NCI-H146 treated with DMSO at 0.1 percent for 48 hours (cell line): ENCODE data around the gene FYN.
"Not testable (repeated sequence)": the region's sequence is repeated elsewhere in the genome, so short reads cannot be mapped to it uniquely, and the experiment has no call there.

Experiments used
- DNase-seq: peaks from one replicate; lab custom pipeline; 2025; ENCODE audit not compliant: unreplicated experiment; lab: John Stamatoyannopoulos, UW

FYN gene

GRCh38 chr6:111873178-111874024 is at the start of gene FYN:
TSS of gene FYN (minus strand) at chr6:111873452. CDS start at chr6:111720051, 153,401 bp downstream.
- peak; percentile 95 for DNase-seq

DNA sequence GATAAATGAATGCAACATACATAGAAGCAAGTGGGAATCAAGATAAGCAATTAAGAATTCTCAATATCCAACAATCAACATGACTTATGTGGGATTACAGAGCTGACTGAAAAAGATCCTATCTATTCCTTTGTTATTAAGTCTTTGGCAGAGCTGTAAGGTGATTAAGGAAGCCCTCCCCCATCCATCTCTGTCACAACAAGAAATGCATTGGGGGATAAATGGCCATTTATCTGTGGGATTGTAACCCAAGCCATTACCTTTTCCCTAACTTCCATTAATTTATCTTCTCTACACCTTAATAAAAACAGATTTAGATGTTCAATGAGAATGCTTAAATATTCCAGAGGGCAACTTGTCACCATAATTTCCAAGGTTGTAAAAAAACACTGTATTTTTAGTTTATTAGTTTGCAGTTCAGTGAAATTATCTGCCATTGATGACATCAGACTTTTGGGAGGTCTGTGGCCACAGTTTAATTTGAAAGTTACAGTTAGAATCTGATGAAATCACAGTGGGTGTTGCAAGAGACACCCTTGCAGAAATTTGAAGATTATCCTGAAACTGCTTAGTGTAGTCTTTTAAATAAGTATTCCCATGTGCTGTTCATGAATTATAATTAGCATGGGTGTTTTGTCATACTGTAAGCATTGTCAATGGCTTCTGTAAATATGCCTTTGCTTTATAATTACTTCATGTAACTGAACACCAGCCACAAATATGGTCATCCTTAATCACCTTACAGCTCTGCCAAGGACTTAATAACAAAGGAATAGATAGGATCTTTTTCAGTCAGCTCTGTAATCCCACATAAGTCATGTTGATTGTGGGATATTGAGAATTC is 49.4 kb upstream of the FYN start:
- DNase-seq = peak; percentile 86

DNA sequence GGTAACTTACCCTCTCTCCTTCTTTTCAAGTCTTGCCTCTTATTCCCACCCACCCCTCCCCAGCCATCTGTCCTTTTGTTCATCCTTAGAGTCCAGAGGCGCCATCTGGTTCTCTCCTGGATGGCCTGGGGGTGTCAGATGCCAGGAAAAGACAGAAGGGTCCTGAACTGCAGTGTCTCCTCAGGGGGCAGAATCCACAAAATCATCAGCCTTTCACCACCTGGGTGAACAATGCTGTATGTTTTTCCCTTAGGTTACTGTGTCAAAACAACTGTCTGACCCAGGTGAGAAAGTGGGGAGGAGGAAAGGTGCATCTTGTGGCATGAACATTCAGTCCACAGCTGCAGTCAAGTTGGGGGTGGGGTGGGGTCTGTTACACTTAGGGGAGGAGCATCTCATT is 47.9 kb upstream of the FYN start:
- peak; percentile 92 for DNase-seq

- no peak for DNase-seq
Measured at GRCh38 chr6:111920578-111920977, 47.3 kb upstream of the FYN start.

DNA sequence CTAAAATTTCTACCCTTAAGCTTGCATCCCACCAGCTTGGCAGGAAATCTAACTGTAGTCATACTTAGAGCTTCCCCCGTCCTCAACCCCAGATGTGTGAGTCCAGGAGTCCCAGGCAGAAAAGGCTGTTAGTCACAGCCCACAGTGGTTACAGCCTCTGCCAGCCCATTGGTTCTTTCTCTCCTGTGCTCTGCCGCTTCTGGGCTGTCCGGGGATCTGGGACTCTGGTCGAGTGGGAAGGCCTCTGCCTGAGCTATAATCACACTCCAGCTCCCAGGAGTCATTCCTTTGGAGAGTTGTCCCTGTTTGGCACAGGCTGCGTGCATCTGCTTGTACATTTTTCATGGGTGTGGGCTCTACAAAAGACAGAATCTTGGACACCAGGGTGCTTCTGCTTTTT is 45.6 kb upstream of the FYN start:
- DNase-seq = no peak

DNA sequence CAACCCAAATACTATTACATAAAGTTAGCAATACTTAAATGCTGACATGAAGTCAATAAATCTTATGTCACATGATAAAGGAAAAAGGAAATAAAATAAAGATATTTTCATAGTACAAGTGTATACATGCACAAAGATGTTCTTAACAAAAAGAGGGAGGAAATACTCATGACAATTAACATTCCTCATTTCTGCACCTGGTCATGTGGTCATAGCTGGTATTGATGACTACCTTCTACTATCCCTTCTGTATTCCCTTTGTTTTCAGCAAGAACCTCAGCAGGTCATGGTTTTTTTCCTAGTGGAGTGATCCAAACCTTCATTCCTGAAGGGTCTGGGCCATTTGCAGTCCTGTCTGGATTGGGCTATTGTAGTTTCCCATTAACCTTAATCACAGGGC is 43.5 kb upstream of the FYN start:
- no peak for DNase-seq

DNA sequence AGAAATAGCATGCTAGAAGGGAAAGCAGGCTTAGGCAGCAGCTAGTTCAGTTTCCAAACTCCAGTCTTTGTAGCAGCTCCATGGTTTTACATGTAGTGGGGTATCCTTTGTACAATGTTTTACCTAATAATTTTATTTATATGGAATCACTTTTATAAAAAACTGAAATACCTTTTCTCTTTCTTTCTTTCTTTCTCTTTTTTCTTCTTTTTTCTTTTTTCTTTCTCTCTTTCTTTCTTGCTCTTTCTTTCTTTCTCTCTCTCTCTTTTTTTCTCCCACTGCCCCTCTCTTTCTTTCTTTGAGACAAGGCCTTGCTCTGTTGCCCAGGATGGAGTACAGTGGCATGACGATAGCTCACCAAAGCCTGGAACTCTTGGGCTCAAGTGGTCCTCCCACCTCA is 41.4 kb upstream of the FYN start:
- DNase-seq = no peak

GRCh38 chr6:111912904-111913303 is 39.7 kb upstream of the FYN start:
- DNase-seq = no peak

- no peak for DNase-seq
Measured at GRCh38 chr6:111911428-111911827, 38.2 kb upstream of the FYN start.

DNA sequence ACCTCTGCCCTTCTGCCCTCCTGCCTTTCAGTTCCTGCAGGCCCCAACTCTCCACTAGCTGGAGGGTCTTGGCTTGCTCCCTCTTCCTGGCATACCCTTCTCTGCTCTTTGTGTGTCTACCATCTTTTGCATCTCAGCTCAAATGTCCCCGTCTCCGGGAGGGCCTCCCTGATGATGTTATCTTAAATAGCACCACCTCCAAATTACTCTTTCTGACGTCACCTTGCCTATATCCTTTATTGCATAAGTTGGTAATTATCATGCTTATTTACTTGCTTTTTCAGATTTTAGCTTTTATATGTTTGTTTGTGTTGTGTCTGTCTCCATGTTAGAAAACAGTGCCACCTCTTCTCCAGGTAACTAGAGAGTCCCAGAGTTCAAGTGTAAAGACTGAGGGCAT is 36.0 kb upstream of the FYN start:
- no peak for DNase-seq

DNA sequence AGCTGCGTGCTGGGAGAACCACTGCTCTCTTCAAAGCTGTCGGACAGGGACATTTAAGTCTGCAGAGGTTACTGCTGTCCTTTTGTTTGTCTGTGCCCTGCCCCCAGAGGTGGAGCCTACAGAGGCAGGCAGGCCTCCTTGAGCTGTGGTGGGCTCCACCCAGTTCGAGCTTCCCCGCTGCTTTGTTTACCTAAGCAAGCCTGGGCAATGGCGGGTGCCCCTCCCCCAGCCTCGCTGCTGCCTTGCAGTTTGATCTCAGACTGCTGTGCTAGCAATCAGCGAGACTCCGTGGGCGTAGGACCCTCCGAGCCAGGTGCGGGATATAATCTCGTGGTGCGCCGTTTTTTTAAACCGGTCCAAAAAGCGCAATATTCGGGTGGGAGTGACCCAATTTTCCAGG is 35.1 kb upstream of the FYN start:
- not testable (repeated sequence) for DNase-seq

DNA sequence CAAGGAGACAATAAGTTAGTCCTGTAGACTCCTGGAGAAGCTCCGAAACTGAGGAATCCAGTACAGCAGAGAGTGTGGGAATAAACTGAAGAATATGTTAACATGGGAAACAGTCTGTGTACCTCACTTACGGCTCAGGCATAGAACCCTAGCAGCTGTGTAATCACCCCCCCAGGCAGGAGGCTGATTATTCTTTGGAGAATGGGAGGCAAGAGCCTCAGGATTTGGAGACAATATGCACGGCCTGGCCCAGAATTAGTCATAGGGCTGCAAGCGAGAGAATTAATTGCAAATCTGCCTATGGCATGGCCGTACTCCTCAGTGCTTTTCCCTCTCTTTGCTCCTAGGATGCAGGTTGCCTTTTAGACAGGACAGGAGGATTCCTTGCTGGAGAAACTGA is 27.5 kb upstream of the FYN start:
- DNase-seq = peak; percentile 21

- no peak for DNase-seq
Measured at GRCh38 chr6:111899531-111899930, 26.3 kb upstream of the FYN start.

GRCh38 chr6:111898452-111898851 is 25.2 kb upstream of the FYN start:
- DNase-seq = no peak

GRCh38 chr6:111894951-111895350 is 21.7 kb upstream of the FYN start:
- no peak for DNase-seq

DNA sequence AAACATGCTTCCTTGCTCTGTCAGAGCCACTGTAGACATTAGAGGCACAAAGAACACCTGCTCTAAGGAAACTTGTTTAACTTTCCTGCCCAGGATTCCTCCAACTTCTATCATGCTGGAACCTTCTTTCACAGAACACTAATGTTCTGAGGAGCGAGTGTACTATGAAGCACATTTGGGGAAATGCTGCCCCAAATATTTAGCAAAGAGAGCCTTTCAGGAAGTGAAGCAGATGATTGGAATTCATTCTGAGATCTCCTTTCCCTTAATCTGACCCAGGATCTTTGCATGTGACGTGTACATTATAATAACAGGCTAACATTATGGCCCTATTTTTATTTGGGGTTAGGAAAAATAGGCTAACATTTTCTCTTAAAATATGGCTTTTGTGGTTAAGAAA is 21.0 kb upstream of the FYN start:
- no peak for DNase-seq

DNA sequence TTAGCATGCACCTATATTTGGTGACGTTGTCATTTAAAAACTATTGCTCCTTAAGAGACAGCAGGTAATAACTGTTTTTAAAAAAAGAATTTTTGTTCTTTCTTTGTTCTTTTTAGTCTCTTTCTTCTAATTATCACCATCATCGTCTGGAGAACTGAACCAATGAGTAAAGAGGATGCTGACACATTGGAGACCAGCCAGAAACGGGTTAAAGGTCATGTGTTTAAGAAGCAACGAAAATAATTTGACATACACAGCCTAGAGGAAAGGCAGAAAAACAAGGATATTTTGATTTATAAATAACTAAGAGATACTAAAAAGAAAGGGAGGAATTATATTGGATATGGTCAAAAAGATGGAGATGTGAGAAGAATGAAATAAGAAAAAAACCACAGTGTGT is 19.2 kb upstream of the FYN start:
- DNase-seq = no peak

DNA sequence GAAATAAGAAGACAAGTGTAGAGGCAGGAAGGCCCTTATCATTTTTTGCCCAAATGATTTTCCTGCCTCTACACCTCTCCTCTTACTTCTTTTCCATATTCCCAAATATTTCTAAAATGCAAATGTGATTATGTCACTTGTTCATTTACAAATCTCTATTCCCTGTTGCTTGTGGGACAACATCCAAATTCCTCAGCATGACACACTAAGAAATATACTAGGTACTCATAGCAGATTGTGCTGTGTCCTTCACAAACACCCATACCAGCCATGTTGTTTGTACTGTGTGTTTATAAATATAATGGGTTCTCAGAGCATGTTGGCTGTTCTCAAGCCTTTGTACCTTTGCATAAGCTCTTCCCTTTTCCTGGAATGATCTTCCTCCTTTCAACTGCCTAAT is 17.7 kb upstream of the FYN start:
- DNase-seq = no peak

- peak; percentile 89 for DNase-seq
Measured at GRCh38 chr6:111888928-111889695, 15.9 kb upstream of the FYN start.

DNA sequence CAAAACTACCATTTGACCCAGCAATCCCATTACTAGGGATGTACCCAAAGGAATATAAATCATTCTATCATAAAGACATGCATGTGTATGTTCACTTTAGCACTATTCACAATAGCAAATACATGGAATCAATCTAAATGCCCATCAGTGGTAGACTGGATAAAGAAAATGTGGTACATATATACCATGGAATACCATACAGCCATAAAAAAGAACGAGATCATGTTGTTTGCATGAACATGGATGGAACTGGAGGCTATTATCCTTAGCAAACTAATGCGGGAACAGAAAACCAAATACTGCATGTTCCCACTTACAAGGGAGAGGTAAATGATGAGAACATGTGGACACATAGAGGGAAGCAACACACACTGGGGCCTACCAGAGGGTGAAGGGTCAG is 13.5 kb upstream of the FYN start:
- DNase-seq = not testable (repeated sequence)

GRCh38 chr6:111885373-111886027 is 12.2 kb upstream of the FYN start:
- DNase-seq = no peak
